ENCODE measurements around the gene PMIS2.

Gene PMIS2

DNA sequence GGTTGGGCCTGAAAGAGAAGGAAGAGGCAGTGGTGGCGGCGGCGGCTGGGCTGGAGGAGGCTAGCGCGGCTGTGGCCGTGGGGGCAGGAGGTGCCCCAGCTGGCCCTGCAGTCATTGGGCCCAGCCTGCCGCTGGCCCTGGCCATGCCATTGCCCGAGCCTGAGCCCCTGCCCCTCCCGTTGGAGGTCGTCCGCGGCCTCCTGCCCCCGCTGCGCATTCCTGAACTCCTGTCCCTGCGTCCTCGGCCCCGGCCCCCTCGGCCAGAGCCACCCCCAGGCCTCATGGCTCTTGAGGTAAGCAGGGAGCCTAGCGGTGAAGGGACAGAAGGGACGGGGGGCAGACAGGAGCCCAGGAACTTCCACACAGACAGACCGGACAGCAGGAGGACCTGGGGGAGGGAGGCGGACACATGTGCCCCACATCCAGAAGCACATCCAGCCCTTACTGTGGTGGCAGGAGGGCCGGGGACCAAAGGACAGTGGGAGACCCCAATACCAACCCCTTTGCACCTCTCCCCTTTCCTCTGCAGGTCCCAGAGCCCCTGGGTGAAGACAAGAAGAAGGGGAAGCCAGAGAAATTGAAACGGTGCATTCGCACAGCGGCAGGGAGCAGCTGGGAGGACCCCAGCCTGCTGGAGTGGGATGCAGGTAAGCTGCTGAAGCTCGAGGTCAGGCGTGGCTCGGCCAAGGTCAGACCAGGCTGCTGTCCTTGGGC lies 47.9 kb downstream of the PMIS2 start:
- DNase-seq = no peak

DNA sequence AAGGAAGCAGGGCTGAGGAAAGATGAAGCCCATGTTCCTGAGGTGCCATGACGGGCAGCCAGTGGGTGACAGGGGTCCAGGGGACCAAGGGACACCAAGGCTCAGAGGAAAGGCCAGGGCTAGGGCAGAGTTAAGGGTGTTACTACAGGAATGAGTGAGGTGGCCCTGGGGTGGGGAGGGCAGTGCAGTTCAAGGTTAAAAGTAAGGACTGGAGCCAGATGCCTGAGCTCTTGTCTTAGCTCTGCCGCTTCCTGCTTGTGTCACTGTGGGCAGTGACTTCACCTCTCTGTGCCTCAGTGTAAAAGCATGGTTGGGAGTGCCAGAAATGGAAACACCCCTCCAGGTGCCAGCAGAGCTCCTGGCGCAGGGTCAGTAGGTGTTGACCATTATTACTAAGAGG lies 50.7 kb downstream of the PMIS2 start:
- DNase-seq = no peak

Measured in DMS79 (cell line).